Measurements from ENCODE around the gene TMEM222.

DNA sequence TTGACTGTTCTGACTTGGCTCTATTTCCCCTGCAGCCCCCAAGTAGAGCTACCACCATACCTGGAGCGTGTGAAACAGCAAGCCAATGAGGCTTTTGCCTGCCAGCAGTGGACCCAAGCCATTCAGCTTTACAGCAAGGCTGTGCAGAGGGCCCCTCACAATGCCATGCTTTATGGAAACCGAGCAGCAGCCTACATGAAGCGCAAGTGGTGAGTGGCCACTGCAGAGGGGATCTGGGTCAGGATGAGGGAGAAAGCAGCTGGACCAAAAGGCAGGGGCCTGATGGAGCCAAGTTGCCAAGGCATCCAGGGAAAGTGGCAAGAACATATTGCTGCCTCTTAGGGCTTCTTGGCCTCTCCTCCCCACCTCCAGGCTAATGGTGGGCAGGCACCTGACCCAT lies 24.1 kb upstream of the TMEM222 start:
- TF ChIP-seq, protein P1, sequence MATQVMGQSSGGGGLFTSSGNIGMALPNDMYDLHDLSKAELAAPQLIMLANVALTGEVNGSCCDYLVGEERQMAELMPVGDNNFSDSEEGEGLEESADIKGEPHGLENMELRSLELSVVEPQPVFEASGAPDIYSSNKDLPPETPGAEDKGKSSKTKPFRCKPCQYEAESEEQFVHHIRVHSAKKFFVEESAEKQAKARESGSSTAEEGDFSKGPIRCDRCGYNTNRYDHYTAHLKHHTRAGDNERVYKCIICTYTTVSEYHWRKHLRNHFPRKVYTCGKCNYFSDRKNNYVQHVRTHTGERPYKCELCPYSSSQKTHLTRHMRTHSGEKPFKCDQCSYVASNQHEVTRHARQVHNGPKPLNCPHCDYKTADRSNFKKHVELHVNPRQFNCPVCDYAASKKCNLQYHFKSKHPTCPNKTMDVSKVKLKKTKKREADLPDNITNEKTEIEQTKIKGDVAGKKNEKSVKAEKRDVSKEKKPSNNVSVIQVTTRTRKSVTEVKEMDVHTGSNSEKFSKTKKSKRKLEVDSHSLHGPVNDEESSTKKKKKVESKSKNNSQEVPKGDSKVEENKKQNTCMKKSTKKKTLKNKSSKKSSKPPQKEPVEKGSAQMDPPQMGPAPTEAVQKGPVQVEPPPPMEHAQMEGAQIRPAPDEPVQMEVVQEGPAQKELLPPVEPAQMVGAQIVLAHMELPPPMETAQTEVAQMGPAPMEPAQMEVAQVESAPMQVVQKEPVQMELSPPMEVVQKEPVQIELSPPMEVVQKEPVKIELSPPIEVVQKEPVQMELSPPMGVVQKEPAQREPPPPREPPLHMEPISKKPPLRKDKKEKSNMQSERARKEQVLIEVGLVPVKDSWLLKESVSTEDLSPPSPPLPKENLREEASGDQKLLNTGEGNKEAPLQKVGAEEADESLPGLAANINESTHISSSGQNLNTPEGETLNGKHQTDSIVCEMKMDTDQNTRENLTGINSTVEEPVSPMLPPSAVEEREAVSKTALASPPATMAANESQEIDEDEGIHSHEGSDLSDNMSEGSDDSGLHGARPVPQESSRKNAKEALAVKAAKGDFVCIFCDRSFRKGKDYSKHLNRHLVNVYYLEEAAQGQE (IDR thresholded peaks at IDR 0.05; ENCODE audit: borderline replicate concordance), result no peak
- TF ChIP-seq CTCF (IDR thresholded peaks at IDR 0.05; ENCODE audit: poor library complexity, severe bottlenecking) (no peak), EZH2 (IDR thresholded peaks at IDR 0.05; ENCODE audit: borderline replicate concordance, insufficient read depth, low read length, poor library complexity, severe bottlenecking) (no peak), EP300 (conservative IDR thresholded peaks at IDR 0.05; ENCODE audit: poor library complexity, severe bottlenecking) (no peak)
